Activated T-helper 9 cell treated with anti-CD3 and anti-CD28 coated beads, Interleukin-2, amount 50 U/mL, for 16 hours (primary cell): ENCODE measurements around the gene CALR3.
"Not testable (repeated sequence)": the region's sequence is repeated elsewhere in the genome, so short reads cannot be mapped to it uniquely, and the experiment has no call there.

Experiments
- DNase-seq: peaks from one replicate; pipeline ENCODE4 v3.0.0-alpha.2; 2020; ENCODE audit warnings: low read depth

CALR3 gene

GRCh38 chr19:16497042-16497441, 1.1 kb upstream of the CALR3 start:
- DNase-seq, result no peak

- DNase-seq, result no peak
These were observed 631 bp upstream of the CALR3 start for GRCh38 chr19:16496613-16496983.

GRCh38 chr19:16486476-16486875, 9.5 kb downstream of the CALR3 start:
- DNase-seq, result not testable (repeated sequence)

DNA sequence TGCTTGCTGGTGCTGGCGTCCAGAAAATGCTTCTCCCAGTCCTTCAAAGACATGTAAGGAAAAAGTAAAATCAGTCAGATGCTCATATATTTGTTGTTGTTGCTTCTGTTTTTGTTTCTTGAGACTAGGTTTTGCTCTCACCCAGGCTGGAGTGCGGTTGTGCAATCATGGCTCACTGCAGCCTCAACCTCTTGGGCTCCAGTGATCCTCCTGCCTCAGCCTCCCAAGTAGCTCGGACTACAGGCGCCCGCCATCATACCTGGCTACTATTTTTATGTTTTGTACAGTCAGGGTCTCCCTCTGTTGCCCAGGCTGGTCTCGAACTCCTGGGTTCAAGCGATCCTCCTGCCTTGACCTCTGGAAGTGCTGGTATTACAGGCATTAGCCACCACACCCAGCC, 13.2 kb downstream of the CALR3 start:
- no peak for DNase-seq

- DNase-seq, result no peak
These were observed 18.7 kb downstream of the CALR3 start for GRCh38 chr19:16477311-16477710.

DNA sequence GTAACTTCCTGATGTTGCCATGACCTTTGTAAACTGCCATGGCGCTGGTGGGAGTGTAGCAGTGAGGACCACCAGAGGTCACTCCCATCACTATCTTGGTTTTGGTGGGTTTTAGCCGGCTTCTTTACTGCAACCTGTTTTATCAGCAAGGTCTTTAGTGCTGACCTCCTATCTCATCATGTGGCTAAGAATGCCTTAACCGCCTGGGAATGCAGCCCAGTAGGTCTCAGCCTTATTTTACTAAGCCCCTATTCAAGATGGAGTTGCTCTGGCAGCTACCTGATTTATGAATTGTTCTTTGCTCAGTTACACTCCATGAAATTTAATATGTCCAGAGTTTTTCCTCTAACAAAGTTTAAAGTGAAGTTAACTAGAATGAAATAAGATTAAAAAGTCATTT, 19.6 kb downstream of the CALR3 start:
- DNase-seq, result no peak

- no peak for DNase-seq
These were observed 22.0 kb downstream of the CALR3 start for GRCh38 chr19:16473875-16474392.

GRCh38 chr19:16472992-16473391, 23.0 kb downstream of the CALR3 start:
- no peak for DNase-seq

GRCh38 chr19:16472559-16472899, 23.4 kb downstream of the CALR3 start:
- DNase-seq, result not testable (repeated sequence)

GRCh38 chr19:16470911-16471811, 24.8 kb downstream of the CALR3 start:
- DNase-seq, result peak; percentile 12

DNA sequence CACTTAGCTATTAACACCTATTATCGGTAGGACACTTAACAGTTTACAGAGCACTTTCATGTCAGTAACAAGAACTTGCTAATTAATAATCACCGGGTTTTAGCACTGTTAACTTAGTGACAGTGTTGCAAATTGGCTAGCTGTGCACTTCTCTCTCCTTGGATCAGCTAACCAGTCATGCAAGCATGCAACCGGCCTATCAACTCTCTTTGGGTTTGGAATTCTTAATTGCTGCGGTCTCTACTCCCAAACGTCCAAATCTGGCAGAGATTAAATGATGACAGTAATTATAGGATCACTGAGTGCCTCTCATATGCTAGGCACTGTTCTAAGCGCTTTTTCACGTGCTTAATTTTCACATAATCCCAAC, 25.4 kb downstream of the CALR3 start:
- DNase-seq, result no peak

DNA sequence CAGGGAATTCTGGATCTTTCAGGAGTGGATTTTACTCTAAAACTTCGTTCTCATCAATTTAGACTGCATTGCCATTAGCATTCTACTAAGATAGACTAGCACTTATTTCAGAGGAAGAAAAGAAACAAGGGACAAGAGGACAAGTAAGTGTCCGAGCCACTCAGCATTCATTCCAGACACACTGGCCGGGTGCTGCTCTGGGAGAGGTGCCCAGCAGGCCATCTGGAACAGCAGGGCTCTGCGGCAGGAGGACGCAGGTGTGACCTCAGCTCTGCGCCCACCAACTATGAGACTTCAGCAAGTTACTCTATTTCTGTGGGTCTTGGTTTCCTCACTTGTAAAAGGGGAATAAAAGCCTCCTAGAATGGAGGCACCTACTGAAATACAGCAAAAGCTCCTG, 28.4 kb downstream of the CALR3 start:
- DNase-seq, result no peak

DNA sequence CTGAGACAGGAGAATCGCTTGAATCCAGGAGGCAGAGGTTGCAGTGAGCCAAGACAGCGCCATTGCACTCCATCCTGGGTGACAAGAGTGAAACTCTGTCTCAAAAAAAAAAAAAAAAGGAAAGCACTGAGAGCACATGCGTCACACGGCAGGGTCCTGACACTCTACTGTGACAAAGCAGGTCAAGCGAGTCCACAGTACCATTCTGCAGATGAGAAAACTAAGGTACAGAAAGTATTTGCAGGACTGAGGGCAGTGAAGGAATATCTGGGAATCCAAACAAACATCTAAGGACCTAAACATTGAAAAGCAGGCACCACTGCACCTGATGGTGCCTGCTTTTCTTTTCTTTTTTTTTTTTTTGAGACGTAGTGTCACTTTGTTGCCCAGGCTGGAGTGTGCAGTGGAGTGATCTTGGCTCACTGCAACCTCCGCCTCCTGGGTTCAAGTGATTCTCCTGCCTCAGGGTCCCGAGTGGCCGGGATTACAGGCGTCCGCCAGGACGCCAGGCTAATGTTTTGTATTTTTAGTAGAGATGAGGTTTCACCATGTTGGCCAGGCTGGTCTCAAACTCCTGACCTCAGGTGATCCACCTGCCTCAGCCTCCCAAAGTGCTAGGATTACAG, 29.1 kb downstream of the CALR3 start:
- not testable (repeated sequence) for DNase-seq

DNA sequence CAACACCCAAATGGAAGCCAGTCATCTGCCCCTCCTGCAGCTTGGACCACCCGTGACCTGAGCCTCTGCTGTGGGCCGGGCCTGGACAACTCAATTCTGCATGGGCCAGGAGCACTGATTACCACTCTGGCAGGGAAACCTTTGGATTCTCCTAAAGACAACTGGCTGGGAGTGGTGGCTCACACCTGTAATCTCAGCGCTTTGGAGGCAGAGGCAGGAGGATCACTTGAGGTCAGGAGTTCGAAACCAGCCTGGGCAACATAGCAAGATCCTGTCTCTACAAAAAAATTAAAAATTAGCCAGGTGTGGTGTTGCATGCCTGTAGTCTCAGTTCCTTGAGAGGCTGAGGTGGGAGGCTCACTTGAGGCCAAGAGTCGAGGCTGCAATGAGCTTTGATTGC, 30.7 kb downstream of the CALR3 start:
- DNase-seq, result no peak

DNA sequence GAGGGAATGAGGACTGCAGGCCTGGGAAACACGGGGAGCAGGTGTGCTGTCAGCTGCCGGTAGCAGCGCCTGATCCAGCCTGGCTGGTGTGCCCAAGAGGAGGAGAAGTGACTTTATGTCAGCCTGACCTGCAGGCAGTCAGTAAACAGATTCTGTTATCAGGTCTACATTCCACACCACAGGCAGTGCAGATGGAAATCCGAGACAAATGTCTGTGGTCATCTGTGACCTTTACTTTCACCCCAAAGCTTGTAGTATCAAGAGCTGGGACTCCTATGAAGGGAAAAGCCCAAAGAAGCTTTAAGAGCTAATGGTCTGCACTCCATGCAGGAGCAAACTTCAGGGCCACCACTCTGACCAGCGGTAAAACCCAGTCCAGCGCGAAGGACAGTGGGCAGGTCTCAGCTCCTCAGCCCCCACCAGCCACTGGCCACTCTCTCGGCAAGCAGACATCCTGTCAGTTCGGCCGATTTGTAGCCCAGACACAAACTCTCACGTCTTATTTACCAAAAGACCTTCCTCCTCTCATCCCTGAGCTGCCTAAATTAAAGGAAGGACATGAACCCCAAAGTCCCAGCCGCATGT, 31.9 kb downstream of the CALR3 start:
- DNase-seq, result no peak

- no peak for DNase-seq
These were observed 32.5 kb downstream of the CALR3 start for GRCh38 chr19:16463341-16463990.

DNA sequence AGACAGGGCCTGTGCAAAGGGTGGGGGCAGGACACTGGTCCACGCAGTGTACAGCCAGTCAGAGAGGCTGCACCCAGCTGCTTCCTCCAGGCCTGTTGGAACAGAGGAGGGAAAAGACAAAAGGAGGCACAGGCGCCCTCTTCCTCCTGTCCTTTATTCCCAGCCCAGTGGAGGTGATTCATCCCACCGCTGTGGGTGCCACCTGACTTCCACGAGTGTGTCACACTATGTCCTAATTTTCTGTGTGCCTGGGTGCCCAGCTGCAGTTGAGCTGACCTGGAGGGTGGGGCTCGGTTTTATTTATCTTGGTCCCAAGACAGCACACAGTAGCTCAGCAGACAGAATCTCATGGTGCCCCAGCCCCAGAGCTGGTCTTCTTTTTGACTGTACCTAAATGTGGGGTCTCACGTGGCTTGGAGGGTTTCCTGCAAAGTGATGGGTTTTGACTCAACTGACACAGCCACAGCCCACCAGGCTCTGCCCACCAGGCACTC, 33.2 kb downstream of the CALR3 start:
- no peak for DNase-seq

- no peak for DNase-seq
These were observed 34.3 kb downstream of the CALR3 start for GRCh38 chr19:16461630-16462051.

DNA sequence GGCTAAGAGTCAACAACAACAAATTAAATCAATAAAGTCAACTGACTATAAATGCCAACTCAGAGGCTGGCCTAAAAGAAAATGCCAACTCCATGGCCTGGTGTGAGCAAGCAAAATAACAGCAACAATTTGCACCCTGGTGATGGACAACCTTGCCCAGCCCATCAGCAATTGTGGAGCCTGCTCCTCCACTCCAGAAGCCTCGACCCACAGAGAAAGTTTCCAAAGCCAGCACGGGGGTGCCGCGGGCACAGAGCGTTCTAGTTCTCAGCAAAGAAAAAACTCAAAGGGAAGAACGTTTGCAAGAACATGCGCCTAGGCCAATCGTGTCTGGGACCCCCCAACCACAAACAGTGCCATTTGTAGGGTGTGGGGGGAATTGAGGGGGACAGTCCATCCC, 35.5 kb downstream of the CALR3 start:
- DNase-seq, result no peak

GRCh38 chr19:16459680-16460079, 36.3 kb downstream of the CALR3 start:
- DNase-seq, result no peak

GRCh38 chr19:16458391-16459341, 37.3 kb downstream of the CALR3 start:
- DNase-seq, result no peak
